Heart left ventricle (tissue), 16 donors: Measurements from ENCODE around the gene MUC3A. TPM values are rescaled to one million over a fixed set of nuclear protein-coding genes. Genes with fewer than 3 reads are reported as not detected.

Experiments used
- ATAC-seq, 4 donors: fragments of 200-7000 bp; cut with Tn5 transposase; one replicate each; pipeline ENCODE4 v1.9.1; 2020 to 2022; ENCODE audit warnings: moderate library complexity in 4 of 4, mild to moderate bottlenecking in 3 of 4, moderate number of reproducible peaks in 1 of 4
- DNase-seq, 5 donors: peaks; one replicate each; pipeline ENCODE4 v3.0.0-alpha.2; 2020
- H3K27ac ChIP-seq, 12 donors: fragments of 200-600 bp; sonication (generic) in 4 of 12; one replicate each; pipeline versions ENCODE4 v1.5.0 to v1.8.0; 2016 to 2022; ENCODE audit warnings: mild to moderate bottlenecking in 2 of 12
- H3K27me3 ChIP-seq, 9 donors: fragments of 200-600 bp; sonication (generic) in 2 of 9; one replicate each; pipeline versions ENCODE4 v1.5.1 to v1.8.0; 2016 to 2022; ENCODE audit warnings: mild to moderate bottlenecking in 3 of 9
- H3K36me3 ChIP-seq, 9 donors: fragments of 200-600 bp; sonication (generic) in 2 of 9; one replicate each; pipeline versions ENCODE4 v1.5.0 to v1.8.0; 2018 to 2022; ENCODE audit warnings: mild to moderate bottlenecking in 2 of 9
- H3K4me1 ChIP-seq, 12 donors: fragments of 200-600 bp; sonication (generic) in 4 of 12; one replicate each; pipeline versions ENCODE4 v1.5.0 to v1.8.0; 2016 to 2022; ENCODE audit warnings: mild to moderate bottlenecking in 3 of 12
- H3K4me3 ChIP-seq, 12 donors: fragments of 200-600 bp; sonication (generic) in 4 of 12; one replicate each; pipeline versions ENCODE4 v1.5.0 to v1.8.0; 2017 to 2022; ENCODE audit warnings: mild to moderate bottlenecking in 9 of 12, moderate library complexity in 4 of 12
- H3K9me3 ChIP-seq, 12 donors: fragments of 200-600 bp; sonication (generic) in 4 of 12; one replicate each; pipeline versions ENCODE4 v1.5.0 to v1.8.0; 2016 to 2022; ENCODE audit warnings: mild to moderate bottlenecking in 1 of 12
- CTCF ChIP-seq, 12 donors: fragments of 200-600 bp; sonication (generic) in 4 of 12; IDR thresholded peaks; one replicate each; pipeline versions ENCODE4 v1.5.0 to v1.8.0; 2018 to 2022; ENCODE audit warnings: antibody characterized with exemption in 12 of 12, mild to moderate bottlenecking in 5 of 12
- POLR2A ChIP-seq, 2 donors: fragments of 450-650 bp; IDR thresholded peaks; one replicate each; pipeline ENCODE4 v1.6.1; 2017; ENCODE audit warnings: antibody characterized with exemption in 2 of 2, mild to moderate bottlenecking in 2 of 2, moderate library complexity in 2 of 2
- WGBS, 4 donors: extraction: QIAGEN DNeasy Blood & Tissue Kit in 2 of 4; methylation state at CpG; one replicate each; pipeline versions ENCODE4 v1.1.5 to v1.1.7; 2013 to 2018; 5-methylcytosine and 5-hydroxymethylcytosine counted together
- intact Hi-C, 10 donors: fragments of 100-400 bp; cut with DNase I; formaldehyde crosslinking; loops; one replicate each; pipeline versions ENCODE4 v1.11.1 to v1.14.2; 2022
- polyA plus RNA-seq, 2 donors: library from polyadenylated mRNA; stranded (reverse); fragments of 200-250 nt; gene quantifications; one replicate each; pipeline ENCODE4 v1.2.3, GENCODE V29; 2013
- total RNA-seq, 9 donors: library from RNA; depleted of rRNA in 2 of 9; stranded (reverse); fragments of >200 nt in 2 of 9; fragmentation: NEBNext Ultra II Directional in 3 of 9; extraction: Animal tissue kit (Norgen Biotek cat#: 25700) in 3 of 9; gene quantifications; one replicate each; pipeline versions ENCODE4 v1.1.0 to v1.2.4, GENCODE V29; 2016 to 2023
- donor health status: ischemic (EF 13 %, LVEDD 7.1; RV severe dilation, severe dysfunction).
- donor health status: healthy with polysubstance abuse.
- donor health status: DM: no; HTN: yes; CAD: no.
- donor health status: DM: no; HTN: no; CAD: no.
- donor health status: ischemic (EF 25% LVEDD 6.9; RV normal size, moderate dysfunction).
- donor health status: ischemic (EF 25% LVEDD 5.7; RV mildly dilated, moderate dysfunction).
- donor health status: healthy.
- donor health status: DM: yes; HTN: yes; CAD: no.
- donor health status: ischemic (EF 35%, LVEDD 5.7; RV mildly dilated, moderate dysfunction).
- donor health status: nonischemic (EF 11% LVEDD 7.7; RV severe dilation, severe dysfunction).
- donor health status: DM: yes; HTN: yes; CAD: no.
- donor health status: PGD.
- donor health status: ischemic (EF 29% LVEDD 5.4; RV normal size, mild dysfunction).
- donor health status: nonischemic (EF 23%, LVEDD 6.1; RV moderate dilation, normal function).

MUC3A gene
- total and polyA plus RNA-seq, 11 donors: 0.16 to 1.8 (median 0.45) TPM

DNA sequence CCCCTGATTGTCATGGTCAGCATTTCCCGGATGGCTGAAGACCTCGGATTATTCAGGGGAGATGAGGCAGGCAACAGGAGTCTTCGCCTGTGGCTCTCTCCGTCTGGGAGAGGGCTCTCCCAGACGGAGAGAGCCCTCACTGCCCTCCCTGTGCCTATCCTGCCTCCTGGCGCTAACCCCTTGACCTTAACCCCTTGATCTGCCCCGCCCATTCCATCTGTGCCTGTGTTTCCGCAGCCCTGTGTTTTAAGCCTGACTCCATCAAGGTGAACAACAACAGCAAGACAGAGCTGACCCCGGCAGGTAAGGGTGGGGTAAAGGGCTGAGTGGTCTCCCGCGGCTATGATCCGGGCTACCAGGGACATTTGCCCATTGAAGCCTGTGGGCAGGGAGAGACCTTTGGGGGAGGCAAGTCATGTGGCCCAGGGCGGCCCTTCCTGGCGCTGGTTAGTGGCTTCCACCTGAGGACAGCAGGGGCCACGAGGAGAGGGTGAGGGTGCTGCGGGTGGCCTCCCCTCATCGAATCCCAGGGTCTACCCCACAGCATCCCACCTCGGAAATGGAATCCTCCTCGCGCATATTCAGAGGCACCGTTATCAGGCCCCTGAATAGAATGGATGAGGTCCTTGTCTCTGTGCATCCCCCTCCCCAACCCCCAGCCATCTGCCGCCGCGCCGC lies 15.8 kb downstream of the MUC3A start:
- peak overlapping the region in 2 of 12 donors; percentile 7 to 11 for H3K4me3 ChIP-seq
- DNase-seq: no peak
- H3K36me3 ChIP-seq: no peaks in the 10 kb centered on the region
- peaks cover 43 to 88% (median 61%) of the 10 kb centered on the region in 9 donors for H3K27me3 ChIP-seq
- TF ChIP-seq POLR2A (IDR thresholded peaks at IDR 0.05): no peak
- no peak for TF ChIP-seq CTCF (IDR thresholded peaks at IDR 0.05)
- H3K9me3 ChIP-seq: no peaks in the 10 kb centered on the region
- intact Hi-C loops: loop anchor here in 6 of 10 donors (2.0 to 10.0 kb wide), 4 partner anchors 50 to 92 kb away; no protein-coding TSS in a partner anchor
- no peak overlapping the region for H3K27ac ChIP-seq
- ATAC-seq: no peak
- 14 to 28% (median 22%) methylated on average over 24 to 25 of the region's 25 CpGs for WGBS, 4 donors
- H3K4me1 ChIP-seq: peaks cover 0 to 16% (median 8%) of the 10 kb centered on the region in 12 donors

DNA sequence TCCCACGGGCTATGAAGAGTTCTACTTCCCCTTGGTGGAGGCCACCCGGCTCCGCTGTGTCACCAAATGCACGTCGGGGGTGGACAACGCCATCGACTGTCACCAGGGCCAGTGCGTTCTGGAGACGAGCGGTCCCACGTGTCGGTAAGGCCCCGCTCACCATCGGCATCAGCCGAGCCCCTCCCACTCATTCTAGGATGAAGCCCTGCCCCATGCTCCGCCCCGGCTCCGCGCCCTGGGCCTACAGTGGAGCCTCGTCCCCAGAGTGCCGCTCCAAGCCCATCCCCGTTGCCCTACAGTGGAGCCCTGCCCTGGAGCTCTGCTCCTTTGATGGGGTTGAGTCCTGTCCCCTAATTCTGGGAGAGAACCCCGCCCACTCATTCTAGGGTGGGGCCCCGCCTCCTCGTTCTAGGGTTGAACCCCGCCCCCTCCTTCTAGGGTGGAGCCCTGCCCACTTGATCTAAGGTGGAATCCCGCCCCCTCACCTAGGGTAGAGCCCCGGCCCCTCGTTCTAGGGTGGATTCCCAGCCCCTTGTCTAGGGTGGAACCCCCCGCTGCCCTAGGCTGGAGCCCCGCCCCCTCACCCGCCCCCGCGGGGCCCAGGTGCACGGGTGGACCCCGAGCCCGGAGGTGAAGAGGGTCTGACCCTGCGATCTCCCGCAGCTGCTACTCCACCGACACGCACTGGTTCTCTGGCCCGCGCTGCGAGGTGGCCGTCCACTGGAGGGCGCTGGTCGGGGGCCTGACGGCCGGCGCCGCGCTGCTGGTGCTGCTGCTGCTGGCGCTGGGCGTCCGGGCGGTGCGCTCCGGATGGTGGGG lies 16.6 kb downstream of the MUC3A start:
- peak in 3 of 4 donors; percentile 40 to 73 (median 55) for ATAC-seq
- no peaks in the 10 kb centered on the region for H3K36me3 ChIP-seq
- no peaks in the 10 kb centered on the region for H3K9me3 ChIP-seq
- 5 to 13% (median 7%) methylated on average over 48 to 58 of the region's 58 CpGs for WGBS, 4 donors
- intact Hi-C loops: loop anchor here in 9 of 10 donors (1.0 to 10.0 kb wide), 6 partner anchors 49 to 93 kb away; no protein-coding TSS in a partner anchor
- H3K4me3 ChIP-seq: peak overlapping the region in 10 of 12 donors; percentile 5 to 37 (median 15)
- H3K27ac ChIP-seq: no peak overlapping the region
- peaks cover 43 to 80% (median 58%) of the 10 kb centered on the region in 9 donors for H3K27me3 ChIP-seq
- peak; percentile 49 to 84 (median 56) for DNase-seq
- H3K4me1 ChIP-seq: peaks cover 0 to 16% (median 8%) of the 10 kb centered on the region in 12 donors
- TF ChIP-seq POLR2A (IDR thresholded peaks at IDR 0.05): no peak
- peak; percentile 48 to 79 (median 57) for TF ChIP-seq CTCF (IDR thresholded peaks at IDR 0.05)

DNA sequence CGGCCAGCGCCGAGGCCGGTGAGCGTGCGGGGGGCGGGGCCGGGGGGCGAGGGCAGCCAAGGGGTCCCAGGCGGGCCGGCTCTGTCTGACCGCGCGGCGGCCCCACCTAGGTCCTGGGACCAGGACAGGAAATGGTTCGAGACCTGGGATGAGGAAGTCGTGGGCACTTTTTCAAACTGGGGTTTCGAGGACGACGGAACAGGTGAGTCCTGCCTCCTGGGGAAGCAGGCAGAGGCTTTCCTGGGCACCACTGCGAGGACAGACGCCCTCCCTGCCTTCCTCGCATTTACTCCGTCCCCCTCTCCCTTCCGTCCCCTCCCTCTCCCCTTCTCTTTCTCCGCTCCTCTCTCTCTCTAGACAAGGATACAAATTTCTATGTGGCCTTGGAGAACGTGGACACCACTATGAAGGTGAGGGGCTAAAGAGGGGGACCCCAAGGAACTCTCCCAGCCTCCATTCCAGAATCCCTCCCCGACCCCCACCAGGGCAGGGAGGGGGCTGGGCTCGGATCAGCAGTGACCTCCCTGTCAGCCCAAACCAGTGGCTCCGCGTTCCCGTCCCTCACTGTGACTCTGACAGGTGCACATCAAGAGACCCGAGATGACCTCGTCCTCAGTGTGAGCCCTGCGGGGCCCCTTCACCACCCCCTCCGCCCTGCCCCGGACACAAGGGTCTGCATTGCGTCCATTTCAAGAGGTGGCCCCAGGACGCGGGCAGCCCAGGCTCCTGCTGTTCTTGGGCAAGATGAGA lies 17.4 kb downstream of the MUC3A start:
- 6 to 16% (median 15%) methylated on average over 32 to 40 of the region's 40 CpGs for WGBS, 4 donors
- no peaks in the 10 kb centered on the region for H3K36me3 ChIP-seq
- H3K27ac ChIP-seq: no peak overlapping the region
- no peak for ATAC-seq
- no peaks in the 10 kb centered on the region for H3K9me3 ChIP-seq
- H3K27me3 ChIP-seq: peaks cover 41 to 80% (median 54%) of the 10 kb centered on the region in 9 donors
- intact Hi-C loops: loop anchor here in 8 of 10 donors (1.0 to 10.0 kb wide), 5 partner anchors 48 to 93 kb away; no protein-coding TSS in a partner anchor
- no peak for TF ChIP-seq CTCF (IDR thresholded peaks at IDR 0.05)
- TF ChIP-seq POLR2A (IDR thresholded peaks at IDR 0.05): no peak
- H3K4me3 ChIP-seq: peak overlapping the region in 5 of 12 donors; percentile 0 to 37 (median 15)
- peak in 1 of 5 donors; percentile 64 for DNase-seq
- H3K4me1 ChIP-seq: peaks cover 0 to 16% (median 8%) of the 10 kb centered on the region in 12 donors
